ENCODE data around the gene NHLRC3. TPM values are rescaled to one million over a fixed set of nuclear protein-coding genes. Genes with fewer than 3 reads are reported as not detected.

The NHLRC3 gene
- total RNA-seq, 1 experiment from 2014 or later, result 10.6 TPM

DNA sequence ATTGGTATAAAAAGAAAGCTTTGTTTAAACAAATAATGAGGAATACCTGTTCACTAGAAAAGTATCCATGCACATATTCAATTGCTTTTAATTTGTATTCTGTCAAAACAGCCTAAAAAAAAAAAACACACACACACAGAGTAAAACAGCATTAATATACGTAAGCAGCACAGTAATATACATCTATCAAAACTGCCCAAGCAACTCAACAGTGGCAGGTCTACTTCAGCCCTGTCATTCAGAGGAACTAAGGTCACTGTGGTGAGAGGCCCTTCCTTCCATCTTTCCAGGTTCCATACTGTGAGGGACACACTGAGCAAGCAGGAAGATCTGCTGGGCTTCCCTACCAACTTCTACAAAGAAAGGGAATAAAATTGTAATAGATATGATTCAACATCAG is 4.2 kb upstream of the NHLRC3 start:
- Histone ChIP-seq H3F3A (ENCODE audit: low read length, unreplicated experiment) (no peaks in the 10 kb centered on the region), H3K9me2 (replicated peaks; ENCODE audit: low read length) (no peaks in the 10 kb centered on the region), H3K79me2 (ENCODE audit: low read length) (peaks cover 80% of the 10 kb centered on the region), H3K4me2 (ENCODE audit: low read length) (peak overlapping the region; percentile 100), H3K9ac (ENCODE audit: low read length) (no peak overlapping the region), H3K27ac (ENCODE audit: low read length) (no peak overlapping the region), H3K27me3 (ENCODE audit: low read length) (no peaks in the 10 kb centered on the region), H3K4me1 (ENCODE audit: insufficient read depth, low read length) (0 out of 2 replicates have a peak, but pooled peaks cover 5% of the 10 kb centered on the region), H3K9me3 (ENCODE audit: low read length) (no peaks in the 10 kb centered on the region), H3K36me3 (ENCODE audit: low read depth, low read length) (peaks cover 12% of the 10 kb centered on the region), H3K4me3 (ENCODE audit: low read length) (peak overlapping the region; percentile 98; the same call in 1 of the 2 replicates), H2AFZ (ENCODE audit: low read length) (no peak overlapping the region), H4K20me1 (ENCODE audit: low read length) (peaks cover 19% of the 10 kb centered on the region)
- intact Hi-C loops (cut with micrococcal nuclease), result no loop called here
- DNase-seq (no peak), ATAC-seq (no peak)
- TF ChIP-seq, protein P1, sequence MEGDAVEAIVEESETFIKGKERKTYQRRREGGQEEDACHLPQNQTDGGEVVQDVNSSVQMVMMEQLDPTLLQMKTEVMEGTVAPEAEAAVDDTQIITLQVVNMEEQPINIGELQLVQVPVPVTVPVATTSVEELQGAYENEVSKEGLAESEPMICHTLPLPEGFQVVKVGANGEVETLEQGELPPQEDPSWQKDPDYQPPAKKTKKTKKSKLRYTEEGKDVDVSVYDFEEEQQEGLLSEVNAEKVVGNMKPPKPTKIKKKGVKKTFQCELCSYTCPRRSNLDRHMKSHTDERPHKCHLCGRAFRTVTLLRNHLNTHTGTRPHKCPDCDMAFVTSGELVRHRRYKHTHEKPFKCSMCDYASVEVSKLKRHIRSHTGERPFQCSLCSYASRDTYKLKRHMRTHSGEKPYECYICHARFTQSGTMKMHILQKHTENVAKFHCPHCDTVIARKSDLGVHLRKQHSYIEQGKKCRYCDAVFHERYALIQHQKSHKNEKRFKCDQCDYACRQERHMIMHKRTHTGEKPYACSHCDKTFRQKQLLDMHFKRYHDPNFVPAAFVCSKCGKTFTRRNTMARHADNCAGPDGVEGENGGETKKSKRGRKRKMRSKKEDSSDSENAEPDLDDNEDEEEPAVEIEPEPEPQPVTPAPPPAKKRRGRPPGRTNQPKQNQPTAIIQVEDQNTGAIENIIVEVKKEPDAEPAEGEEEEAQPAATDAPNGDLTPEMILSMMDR (conservative IDR thresholded peaks at IDR 0.05; ENCODE audit: low read depth, low read length), result no peak
- TF ChIP-seq EZH2phosphoT487 (IDR thresholded peaks at IDR 0.05; ENCODE audit: borderline replicate concordance, low read length), result no peak
- TF ChIP-seq EZH2 (IDR thresholded peaks at IDR 0.05; ENCODE audit: low read length, unreplicated experiment), result no peak
- ChIA-PET POLR2A (ENCODE audit: unreplicated experiment) (no interaction called here), CTCF (no interaction called here)
- no TSS peak for BruUV-seq (replicated peaks)

DNA sequence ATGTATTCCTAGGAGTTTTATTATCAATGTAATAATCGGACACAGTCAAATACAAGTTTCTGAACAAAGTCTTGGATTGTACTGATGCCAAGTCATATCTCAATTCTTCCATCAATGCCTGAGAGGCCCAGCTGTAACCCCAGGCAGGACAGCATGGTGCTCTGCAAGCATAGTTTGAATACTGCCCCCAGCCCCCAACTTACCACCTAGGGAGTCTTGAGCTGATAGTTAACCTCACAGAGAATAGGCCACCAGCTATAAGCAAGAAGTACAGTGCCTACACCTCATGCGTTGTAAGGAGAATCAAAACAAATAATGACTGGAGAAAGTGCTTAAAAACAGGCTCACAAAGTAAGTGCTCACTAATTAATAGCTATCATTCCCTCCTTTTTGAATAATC is 3.1 kb upstream of the NHLRC3 start:
- Histone ChIP-seq H3K79me2 (ENCODE audit: low read length) (peaks cover 88% of the 10 kb centered on the region), H4K20me1 (ENCODE audit: low read length) (peaks cover 19% of the 10 kb centered on the region), H3K4me1 (ENCODE audit: insufficient read depth, low read length) (peaks cover 15% of the 10 kb centered on the region), H2AFZ (ENCODE audit: low read length) (no peak overlapping the region), H3K9me3 (ENCODE audit: low read length) (no peaks in the 10 kb centered on the region), H3K9me2 (replicated peaks; ENCODE audit: low read length) (no peaks in the 10 kb centered on the region), H3K27me3 (ENCODE audit: low read length) (no peaks in the 10 kb centered on the region), H3K36me3 (ENCODE audit: low read depth, low read length) (peaks cover 12% of the 10 kb centered on the region), H3K27ac (ENCODE audit: low read length) (no peak overlapping the region), H3F3A (ENCODE audit: low read length, unreplicated experiment) (no peaks in the 10 kb centered on the region), H3K9ac (ENCODE audit: low read length) (peak overlapping the region; percentile 88), H3K4me2 (ENCODE audit: low read length) (peak overlapping the region; percentile 100), H3K4me3 (ENCODE audit: low read length) (peak overlapping the region; percentile 98)
- CTCF ChIA-PET, result no interaction called here
- intact Hi-C loops (cut with micrococcal nuclease), result no loop called here
- DNase-seq, result no peak
- ATAC-seq, result no peak
- BruUV-seq (replicated peaks), result no TSS peak
- POLR2A ChIA-PET (ENCODE audit: unreplicated experiment), result interaction anchor here (0.6 kb wide), 1 partner anchor 14 kb away, joined by 3 read pairs; no protein-coding TSS in a partner anchor
- TF ChIP-seq, protein P1 (conservative IDR thresholded peaks at IDR 0.05; ENCODE audit: low read depth, low read length), result no peak
- TF ChIP-seq EZH2phosphoT487 (IDR thresholded peaks at IDR 0.05; ENCODE audit: borderline replicate concordance, low read length) (no peak), EZH2 (IDR thresholded peaks at IDR 0.05; ENCODE audit: low read length, unreplicated experiment) (no peak)

DNA sequence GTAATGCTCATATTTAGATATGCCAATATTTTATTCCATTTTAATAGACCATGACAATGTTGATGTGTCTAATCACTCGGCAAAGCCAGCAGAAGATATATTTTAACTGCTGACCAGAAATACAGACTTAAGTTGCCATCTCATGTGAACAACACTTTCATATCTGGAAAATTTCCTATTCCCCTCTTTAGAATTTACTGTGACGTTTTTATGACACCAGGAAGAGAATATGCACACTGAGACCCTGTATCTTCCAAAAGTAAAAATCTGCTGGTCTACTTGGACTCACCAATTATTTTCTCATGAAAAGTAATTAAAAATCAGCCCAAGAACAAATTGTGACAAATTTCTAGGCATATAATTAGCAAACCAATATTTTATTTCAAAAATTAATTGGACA is 2.5 kb upstream of the NHLRC3 start:
- CTCF ChIA-PET, result no interaction called here
- Histone ChIP-seq H3K79me2 (ENCODE audit: low read length) (peaks cover 84% of the 10 kb centered on the region), H3K9ac (ENCODE audit: low read length) (peak overlapping the region; percentile 88)

More for the DNA sequence above, 2.5 kb upstream of the NHLRC3 start:
- intact Hi-C loops (cut with micrococcal nuclease), result no loop called here
- H3K9me3 ChIP-seq (ENCODE audit: low read length), result no peaks in the 10 kb centered on the region
- no peak overlapping the region for H3K27ac ChIP-seq (ENCODE audit: low read length)
- no TSS peak for BruUV-seq (replicated peaks)
- no peaks in the 10 kb centered on the region for H3F3A ChIP-seq (ENCODE audit: low read length, unreplicated experiment)
- H3K9me2 ChIP-seq (replicated peaks; ENCODE audit: low read length), result no peaks in the 10 kb centered on the region
- ATAC-seq, result no peak
- H3K4me2 ChIP-seq (ENCODE audit: low read length), result peak overlapping the region; percentile 100
- H3K27me3 ChIP-seq (ENCODE audit: low read length), result no peaks in the 10 kb centered on the region
- H2AFZ ChIP-seq (ENCODE audit: low read length), result no peak overlapping the region
- no peak for TF ChIP-seq EZH2phosphoT487 (IDR thresholded peaks at IDR 0.05; ENCODE audit: borderline replicate concordance, low read length)
- TF ChIP-seq, protein P1 (conservative IDR thresholded peaks at IDR 0.05; ENCODE audit: low read depth, low read length), result no peak
- peaks cover 12% of the 10 kb centered on the region for H3K36me3 ChIP-seq (ENCODE audit: low read depth, low read length)
- peaks cover 19% of the 10 kb centered on the region for H4K20me1 ChIP-seq (ENCODE audit: low read length)
- H3K4me1 ChIP-seq (ENCODE audit: insufficient read depth, low read length), result peaks cover 19% of the 10 kb centered on the region
- DNase-seq, result no peak
- peak overlapping the region; percentile 98 for H3K4me3 ChIP-seq (ENCODE audit: low read length)
- POLR2A ChIA-PET (ENCODE audit: unreplicated experiment), result interaction anchor here (0.6 kb wide), 1 partner anchor 15 kb away, joined by 3 read pairs; no protein-coding TSS in a partner anchor
